Erythroblast (primary cell): ENCODE data around the gene TXNDC2.

Experiments
- GATA1 ChIP-seq: IDR thresholded peaks from 2 replicates; pipeline ENCODE4 v1.6.1; 2011; ENCODE audit warnings: low read depth, mild to moderate bottlenecking, control low read depth, low read length, moderate library complexity
- POLR2A ChIP-seq: IDR thresholded peaks from 2 replicates; pipeline ENCODE4 v1.6.1; 2011; ENCODE audit warnings: mild to moderate bottlenecking, low read length

GRCh38 chr18:9871244-9871746 is 14.5 kb upstream of the TXNDC2 start:
- no peak for TF ChIP-seq POLR2A
- TF ChIP-seq GATA1 = no peak
